ENCODE results near the gene WNK2. TPM values are rescaled to one million over a fixed set of nuclear protein-coding genes. Genes with fewer than 3 reads are reported as not detected.

The WNK2 gene
- total RNA-seq, 1 donor from 2014 or later, result 0.06 TPM

GRCh38 chr9:93232388-93232960, 48.5 kb downstream of the WNK2 start:
- no peak for DNase-seq (ENCODE audit: extremely low read depth, low read depth, low spot score)

GRCh38 chr9:93233033-93233432, 49.1 kb downstream of the WNK2 start:
- DNase-seq (ENCODE audit: extremely low read depth, low read depth, low spot score), result no peak

- no peak for DNase-seq (ENCODE audit: extremely low read depth, low read depth, low spot score)
These were observed 50.7 kb downstream of the WNK2 start for GRCh38 chr9:93234600-93234999.

- no peak for DNase-seq (ENCODE audit: extremely low read depth, low read depth, low spot score)
These were observed 51.5 kb downstream of the WNK2 start for GRCh38 chr9:93235300-93235960.

GRCh38 chr9:93236541-93237206, 52.7 kb downstream of the WNK2 start:
- DNase-seq (ENCODE audit: extremely low read depth, low read depth, low spot score), result no peak

GRCh38 chr9:93237540-93237939, 53.6 kb downstream of the WNK2 start:
- no peak for DNase-seq (ENCODE audit: extremely low read depth, low read depth, low spot score)

GRCh38 chr9:93238953-93239925, 55.3 kb downstream of the WNK2 start:
- DNase-seq (ENCODE audit: extremely low read depth, low read depth, low spot score), result no peak

GRCh38 chr9:93240891-93241334, 57.0 kb downstream of the WNK2 start:
- DNase-seq (ENCODE audit: extremely low read depth, low read depth, low spot score), result no peak

GRCh38 chr9:93243112-93243511, 59.2 kb downstream of the WNK2 start:
- no peak for DNase-seq (ENCODE audit: extremely low read depth, low read depth, low spot score)

- no peak for DNase-seq (ENCODE audit: extremely low read depth, low read depth, low spot score)
These were observed 60.2 kb downstream of the WNK2 start for GRCh38 chr9:93244101-93244500.

GRCh38 chr9:93244510-93245436, 60.8 kb downstream of the WNK2 start:
- no peak for DNase-seq (ENCODE audit: extremely low read depth, low read depth, low spot score)

GRCh38 chr9:93245437-93245970, 61.6 kb downstream of the WNK2 start:
- DNase-seq (ENCODE audit: extremely low read depth, low read depth, low spot score), result no peak

GRCh38 chr9:93246111-93246510, 62.2 kb downstream of the WNK2 start:
- no peak for DNase-seq (ENCODE audit: extremely low read depth, low read depth, low spot score)

GRCh38 chr9:93246526-93246925, 62.6 kb downstream of the WNK2 start:
- no peak for DNase-seq (ENCODE audit: extremely low read depth, low read depth, low spot score)

- no peak for DNase-seq (ENCODE audit: extremely low read depth, low read depth, low spot score)
These were observed 63.3 kb downstream of the WNK2 start for GRCh38 chr9:93247099-93247865.

- no peak for DNase-seq (ENCODE audit: extremely low read depth, low read depth, low spot score)
These were observed 64.0 kb downstream of the WNK2 start for GRCh38 chr9:93247892-93248291.

GRCh38 chr9:93248386-93249040, 64.6 kb downstream of the WNK2 start:
- DNase-seq (ENCODE audit: extremely low read depth, low read depth, low spot score), result no peak

GRCh38 chr9:93250185-93250584, 66.2 kb downstream of the WNK2 start:
- DNase-seq (ENCODE audit: extremely low read depth, low read depth, low spot score), result no peak

Measured in glomerular endothelial cell (primary cell).